GM18870 (cell line): ENCODE results near the gene VAC14.
"Not testable (repeated sequence)": the region's sequence is repeated elsewhere in the genome, so short reads cannot be mapped to it uniquely, and the experiment has no call there.

Source experiments
- ATAC-seq: cut with Tn5 transposase; IDR thresholded peaks from one replicate; pipeline ENCODE4 v1.9.1; 2021; ENCODE audit warnings: moderate library complexity; ENCODE audit not compliant: unreplicated experiment

The VAC14 gene

GRCh38 chr16:70800781-70801480 is at the start of gene VAC14:
TSS of gene VAC14 (minus strand) at chr16:70801158. CDS start at chr16:70800900, 258 bp downstream.
- ATAC-seq: peak; percentile 82

- not testable (repeated sequence) for ATAC-seq
These were observed 22.6 kb upstream of the VAC14 start for GRCh38 chr16:70823498-70824118.

GRCh38 chr16:70822734-70823133 is 21.8 kb upstream of the VAC14 start:
- ATAC-seq: not testable (repeated sequence)

GRCh38 chr16:70818088-70818487 is 17.1 kb upstream of the VAC14 start:
- ATAC-seq: not testable (repeated sequence)

GRCh38 chr16:70809392-70810060 is 8.6 kb upstream of the VAC14 start:
- no peak for ATAC-seq

- no peak for ATAC-seq
These were observed 7.4 kb upstream of the VAC14 start for GRCh38 chr16:70808371-70808770.

GRCh38 chr16:70805787-70806186 is 4.8 kb upstream of the VAC14 start:
- ATAC-seq: no peak

GRCh38 chr16:70805380-70805779 is 4.4 kb upstream of the VAC14 start:
- no peak for ATAC-seq

- ATAC-seq: no peak
These were observed 3.8 kb upstream of the VAC14 start for GRCh38 chr16:70804734-70805169.

GRCh38 chr16:70804153-70804733 is 3.3 kb upstream of the VAC14 start:
- ATAC-seq: no peak

- ATAC-seq: no peak
These were observed 2.4 kb upstream of the VAC14 start for GRCh38 chr16:70803319-70803718.

- no peak for ATAC-seq
These were observed 653 bp upstream of the VAC14 start for GRCh38 chr16:70801611-70802010.

- ATAC-seq: no peak
These were observed 647 bp downstream of the VAC14 start for GRCh38 chr16:70800311-70800710.

- ATAC-seq: no peak
These were observed 4.7 kb downstream of the VAC14 start for GRCh38 chr16:70796301-70796700.

GRCh38 chr16:70795296-70795912 is 5.6 kb downstream of the VAC14 start:
- ATAC-seq: no peak

- no peak for ATAC-seq
These were observed 7.0 kb downstream of the VAC14 start for GRCh38 chr16:70793851-70794502.

- ATAC-seq: no peak
These were observed 10.1 kb downstream of the VAC14 start for GRCh38 chr16:70790815-70791214.

- no peak for ATAC-seq
These were observed 11.1 kb downstream of the VAC14 start for GRCh38 chr16:70789595-70790447.

- ATAC-seq: no peak
These were observed 12.0 kb downstream of the VAC14 start for GRCh38 chr16:70788668-70789594.
